Thoracic aorta (tissue), 2 donors: ENCODE measurements around the gene IL18R1. TPM values are rescaled to one million over a fixed set of nuclear protein-coding genes. Genes with fewer than 3 reads are reported as not detected.

Experiments used
- ATAC-seq: fragments of 150-250 bp; one replicate; pipeline ENCODE4 v1.8.0; 2017; ENCODE audit warnings: low read depth; ENCODE audit not compliant: insufficient number of reproducible peaks, low FRiP score
- DNase-seq: peaks from one replicate; pipeline ENCODE4 v3.0.0-alpha.2; 2020; ENCODE audit warnings: low spot score
- H3K27ac ChIP-seq, 2 donors: fragments of 200-600 bp; sonication (generic); 1 replicate in 1 of 2; 2 replicates in 1 of 2; pipeline ENCODE4 v1.5.1; 2016; ENCODE audit warnings: mild to moderate bottlenecking in 2 of 2, moderate library complexity in 2 of 2
- H3K27me3 ChIP-seq: fragments of 200-600 bp; sonication (generic); replicated peaks from 2 replicates; pipeline ENCODE4 v1.6.0; 2016; ENCODE audit warnings: mild to moderate bottlenecking; ENCODE audit not compliant: insufficient read depth
- H3K36me3 ChIP-seq: fragments of 200-600 bp; sonication (generic); one replicate; pipeline ENCODE4 v1.5.1; 2016
- H3K4me1 ChIP-seq, 2 donors: fragments of 200-600 bp; sonication (generic); 1 replicate in 1 of 2; 2 replicates in 1 of 2; pipeline versions ENCODE4 v1.5.1 to v1.6.0; 2016; ENCODE audit warnings: low read depth in 2 of 2, mild to moderate bottlenecking in 1 of 2; ENCODE audit not compliant: control insufficient read depth in 1 of 2
- H3K4me3 ChIP-seq: fragments of 200-600 bp; sonication (generic); 2 replicates; pipeline ENCODE4 v1.5.1; 2016; ENCODE audit warnings: mild to moderate bottlenecking
- H3K9me3 ChIP-seq: fragments of 200-600 bp; sonication (generic); 2 replicates; pipeline ENCODE4 v1.5.1; 2016
- total RNA-seq, 2 donors: library from RNA; depleted of rRNA; stranded (reverse); fragments of >200 nt; gene quantifications; one replicate each; pipeline versions ENCODE4 v1.1.0 to v1.2.3, GENCODE V29; 2016
- TF ChIP-seq, protein P1 (sequence below): fragments of 200-600 bp; sonication (generic); IDR thresholded peaks from one replicate; pipeline ENCODE4 v1.5.1; 2019; ENCODE audit warnings: antibody characterized with exemption

IL18R1 gene
- total RNA-seq, 2 donors from 2014 or later = 9.3 to 22.2 TPM

DNA sequence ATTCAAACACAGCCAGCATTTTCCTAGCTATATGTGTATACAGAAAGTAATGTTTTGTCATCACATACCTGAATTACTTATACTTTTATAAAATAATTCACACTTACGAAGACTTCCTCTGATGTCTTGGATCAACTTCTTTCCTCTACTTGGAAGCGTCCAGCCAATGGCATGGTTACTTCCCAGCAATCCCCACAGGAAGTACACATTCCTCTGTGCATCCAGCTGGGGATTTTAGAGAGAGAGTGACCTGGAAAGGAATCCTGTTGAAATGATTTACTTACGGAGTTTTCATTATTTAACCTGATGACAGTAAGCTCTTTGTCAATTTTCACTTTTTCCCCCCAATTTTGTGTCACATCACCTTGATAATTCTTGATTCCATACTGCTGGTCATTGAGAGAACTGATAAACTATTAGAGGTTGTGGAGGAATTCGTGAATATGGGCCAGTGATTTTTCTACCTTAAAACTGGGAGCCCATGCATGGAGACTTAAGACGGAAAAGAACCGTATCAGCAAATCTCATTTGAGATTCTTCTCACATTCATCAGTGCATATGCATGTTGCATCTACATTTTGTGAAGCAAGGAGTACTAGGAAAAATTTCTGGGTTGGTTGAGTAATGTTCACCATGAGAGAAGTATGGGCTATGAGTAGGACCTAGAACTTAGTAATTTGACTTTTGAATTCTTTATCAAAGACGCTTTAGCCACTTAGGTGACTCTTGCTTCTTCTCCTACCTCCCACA lies 9.0 kb upstream of the IL18R1 start:
- DNase-seq (no peak), ATAC-seq (no peak)
- Histone ChIP-seq H3K4me1 (peaks cover 0 to 17% of the 10 kb centered on the region in 2 donors), H3K9me3 (no peaks in the 10 kb centered on the region), H3K27me3 (no peaks in the 10 kb centered on the region), H3K27ac (no peak overlapping the region), H3K4me3 (no peak overlapping the region), H3K36me3 (no peaks in the 10 kb centered on the region)
- TF ChIP-seq, protein P1, sequence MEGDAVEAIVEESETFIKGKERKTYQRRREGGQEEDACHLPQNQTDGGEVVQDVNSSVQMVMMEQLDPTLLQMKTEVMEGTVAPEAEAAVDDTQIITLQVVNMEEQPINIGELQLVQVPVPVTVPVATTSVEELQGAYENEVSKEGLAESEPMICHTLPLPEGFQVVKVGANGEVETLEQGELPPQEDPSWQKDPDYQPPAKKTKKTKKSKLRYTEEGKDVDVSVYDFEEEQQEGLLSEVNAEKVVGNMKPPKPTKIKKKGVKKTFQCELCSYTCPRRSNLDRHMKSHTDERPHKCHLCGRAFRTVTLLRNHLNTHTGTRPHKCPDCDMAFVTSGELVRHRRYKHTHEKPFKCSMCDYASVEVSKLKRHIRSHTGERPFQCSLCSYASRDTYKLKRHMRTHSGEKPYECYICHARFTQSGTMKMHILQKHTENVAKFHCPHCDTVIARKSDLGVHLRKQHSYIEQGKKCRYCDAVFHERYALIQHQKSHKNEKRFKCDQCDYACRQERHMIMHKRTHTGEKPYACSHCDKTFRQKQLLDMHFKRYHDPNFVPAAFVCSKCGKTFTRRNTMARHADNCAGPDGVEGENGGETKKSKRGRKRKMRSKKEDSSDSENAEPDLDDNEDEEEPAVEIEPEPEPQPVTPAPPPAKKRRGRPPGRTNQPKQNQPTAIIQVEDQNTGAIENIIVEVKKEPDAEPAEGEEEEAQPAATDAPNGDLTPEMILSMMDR = no peak

DNA sequence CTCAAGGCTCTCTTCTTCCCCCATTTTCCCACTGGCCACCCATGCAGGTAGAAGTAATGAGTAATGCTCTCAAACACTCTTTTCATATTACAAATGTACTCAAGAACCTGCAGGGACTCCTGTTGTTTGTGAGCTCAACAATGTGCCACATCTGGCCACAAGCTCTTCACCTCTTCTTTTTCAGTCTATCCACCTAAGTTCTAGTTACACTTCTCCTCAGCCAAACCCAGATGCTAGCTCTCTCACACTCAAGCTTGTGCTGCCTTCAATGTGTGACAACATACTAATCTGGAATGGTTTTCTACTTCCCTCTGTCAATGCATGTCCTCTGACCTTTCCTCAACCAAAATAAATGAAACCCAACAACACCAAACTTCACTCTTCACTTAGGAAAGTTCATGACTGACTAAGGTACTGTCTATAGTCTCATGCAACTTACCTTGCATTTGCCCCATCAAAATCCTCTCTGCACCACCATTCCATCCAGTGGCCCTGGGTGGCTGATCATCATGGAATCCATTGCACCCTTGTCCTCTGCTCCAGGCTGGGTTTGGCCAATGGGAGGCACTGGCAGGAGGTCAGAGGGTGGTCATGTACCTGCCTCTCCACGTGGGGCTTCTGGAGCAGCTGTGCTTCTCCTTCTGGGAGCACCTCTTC lies 5.3 kb upstream of the IL18R1 start:
- no peaks in the 10 kb centered on the region for H3K9me3 ChIP-seq
- H3K27ac ChIP-seq = no peak overlapping the region
- TF ChIP-seq, protein P1 = no peak

DNA sequence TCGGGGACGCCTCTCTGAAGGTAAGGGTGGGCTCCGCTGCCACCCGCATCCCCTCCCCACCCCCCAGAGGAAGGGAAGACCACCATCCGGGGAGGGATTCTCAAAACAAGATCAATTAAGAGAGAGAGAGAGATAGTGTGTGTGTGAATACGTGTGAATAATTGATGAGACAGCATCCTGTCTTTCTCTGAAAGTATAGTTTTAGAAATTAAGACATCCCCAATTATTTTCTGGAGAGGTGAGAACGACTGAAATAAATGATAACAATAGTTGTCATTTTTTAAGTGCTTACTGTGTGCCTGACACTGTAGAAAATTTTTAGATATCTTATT lies 751 bp downstream of the IL18R1 start:
- ATAC-seq = no peak
- H3K27ac ChIP-seq = peak overlapping the region; percentile 36 to 41
- TF ChIP-seq, protein P1 = no peak

More for the DNA sequence above, 5.3 kb upstream of the IL18R1 start:
- H3K4me3 ChIP-seq = no peak overlapping the region
- DNase-seq (no peak), ATAC-seq (no peak)
- H3K4me1 ChIP-seq = no peaks in the 10 kb centered on the region
- H3K36me3 ChIP-seq = no peaks in the 10 kb centered on the region
- no peaks in the 10 kb centered on the region for H3K27me3 ChIP-seq

DNA sequence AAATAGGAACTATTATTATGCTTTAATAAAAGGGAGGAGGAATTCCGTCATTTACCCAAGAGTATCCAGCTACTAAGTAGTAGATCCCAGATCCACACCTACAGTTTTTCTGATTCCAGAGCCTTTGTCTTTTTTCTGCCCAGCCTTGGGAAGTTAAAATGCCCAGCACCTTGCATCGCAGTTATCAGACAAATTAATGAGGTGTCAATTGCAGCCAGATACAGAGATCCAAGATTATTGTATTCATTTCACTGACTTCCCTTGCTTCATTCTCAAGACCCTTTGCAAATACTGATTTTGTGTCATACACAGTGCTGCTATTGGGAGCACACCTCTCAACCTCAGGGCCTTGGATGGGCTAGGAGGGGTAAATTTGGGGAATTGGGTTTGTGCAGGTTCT lies 1.1 kb downstream of the IL18R1 start:
- ATAC-seq (no peak), DNase-seq (no peak)
- H3K4me1 ChIP-seq = peaks cover 0 to 5% of the 10 kb centered on the region in 2 donors
- TF ChIP-seq, protein P1 = no peak
- no peak overlapping the region for H3K27ac ChIP-seq
- H3K27me3 ChIP-seq = no peaks in the 10 kb centered on the region
- no peaks in the 10 kb centered on the region for H3K36me3 ChIP-seq
- H3K9me3 ChIP-seq = no peaks in the 10 kb centered on the region
- H3K4me3 ChIP-seq = peak overlapping the region; percentile 88

More for the DNA sequence above, 751 bp downstream of the IL18R1 start:
- peaks cover 0 to 5% of the 10 kb centered on the region in 2 donors for H3K4me1 ChIP-seq
- H3K36me3 ChIP-seq = no peaks in the 10 kb centered on the region
- H3K4me3 ChIP-seq = peak overlapping the region; percentile 88
- no peaks in the 10 kb centered on the region for H3K9me3 ChIP-seq
- no peaks in the 10 kb centered on the region for H3K27me3 ChIP-seq
- no peak for DNase-seq

DNA sequence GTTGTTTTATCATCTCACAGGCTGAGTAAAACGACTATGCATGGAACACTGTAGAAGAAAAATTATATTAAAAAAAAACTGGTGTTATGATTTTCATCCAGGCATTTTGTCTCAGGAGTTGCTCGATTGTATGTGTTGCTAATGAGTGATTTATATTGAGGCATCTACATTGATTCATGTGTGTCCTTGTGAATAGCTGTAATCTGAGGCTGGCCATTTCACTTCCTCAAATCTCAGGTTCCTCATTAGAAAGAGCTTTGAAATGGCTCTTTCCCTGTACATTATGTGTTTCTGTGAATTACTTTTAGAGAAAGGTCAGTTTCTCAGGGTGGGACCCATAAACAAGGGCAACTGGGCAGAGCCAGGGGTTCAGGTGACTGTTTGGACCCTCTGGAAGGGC lies 2.3 kb downstream of the IL18R1 start:
- Histone ChIP-seq H3K27ac (no peak overlapping the region), H3K4me3 (no peak overlapping the region), H3K4me1 (peaks cover 0 to 5% of the 10 kb centered on the region in 2 donors), H3K27me3 (no peaks in the 10 kb centered on the region), H3K9me3 (no peaks in the 10 kb centered on the region), H3K36me3 (no peaks in the 10 kb centered on the region)
- TF ChIP-seq, protein P1 = no peak
- DNase-seq (no peak), ATAC-seq (no peak)
